ENCODE measurements around the gene PHACTR4. TPM values are rescaled to one million over a fixed set of nuclear protein-coding genes. Genes with fewer than 3 reads are reported as not detected.

Gene PHACTR4
- total and polyA plus RNA-seq, 2 of the 13 experiments (the other 11 are each of a cell fraction or from before 2014, with no cell fraction given): 13.9 to 17.1 TPM

DNA sequence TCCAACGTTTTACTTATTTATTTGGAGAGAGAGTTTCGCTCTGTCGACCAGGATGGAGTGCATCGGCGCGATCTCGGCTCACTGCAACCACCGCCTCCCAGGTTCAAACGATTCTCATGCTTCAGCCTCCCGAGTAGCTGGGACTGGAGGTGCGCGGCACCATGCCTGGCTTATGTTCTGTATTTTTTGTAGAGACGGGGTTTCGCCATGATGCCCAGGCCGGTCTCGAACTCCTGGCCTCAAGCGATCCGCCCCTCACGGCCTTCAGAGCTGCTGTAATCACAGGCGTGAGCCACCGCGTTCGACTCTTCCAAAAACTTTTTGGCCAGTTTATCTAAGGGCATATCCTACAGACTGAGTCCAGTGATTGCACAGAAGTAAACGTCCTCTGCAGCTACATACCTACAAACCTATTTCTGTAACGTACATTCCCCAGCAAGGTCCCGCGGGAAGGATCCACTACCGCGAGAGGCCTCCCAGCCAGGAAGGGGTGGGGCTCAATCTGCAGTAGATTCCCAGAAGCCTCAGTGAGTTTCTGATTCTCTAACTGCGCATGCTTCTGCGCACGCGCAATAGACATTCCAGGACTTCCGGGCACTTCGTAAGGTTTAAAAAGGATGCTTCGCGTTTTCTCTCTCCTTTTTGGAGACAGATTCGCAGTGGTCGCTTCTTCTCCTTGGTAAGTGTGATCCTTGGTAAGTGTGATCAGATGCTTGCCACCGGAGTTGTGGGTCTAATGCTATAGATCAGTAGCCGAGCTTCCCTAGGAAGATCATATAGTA lies 136.1 kb downstream of the PHACTR4 start, which contains the start of gene RCC1 (continued):
- TF ChIP-seq, protein P1, sequence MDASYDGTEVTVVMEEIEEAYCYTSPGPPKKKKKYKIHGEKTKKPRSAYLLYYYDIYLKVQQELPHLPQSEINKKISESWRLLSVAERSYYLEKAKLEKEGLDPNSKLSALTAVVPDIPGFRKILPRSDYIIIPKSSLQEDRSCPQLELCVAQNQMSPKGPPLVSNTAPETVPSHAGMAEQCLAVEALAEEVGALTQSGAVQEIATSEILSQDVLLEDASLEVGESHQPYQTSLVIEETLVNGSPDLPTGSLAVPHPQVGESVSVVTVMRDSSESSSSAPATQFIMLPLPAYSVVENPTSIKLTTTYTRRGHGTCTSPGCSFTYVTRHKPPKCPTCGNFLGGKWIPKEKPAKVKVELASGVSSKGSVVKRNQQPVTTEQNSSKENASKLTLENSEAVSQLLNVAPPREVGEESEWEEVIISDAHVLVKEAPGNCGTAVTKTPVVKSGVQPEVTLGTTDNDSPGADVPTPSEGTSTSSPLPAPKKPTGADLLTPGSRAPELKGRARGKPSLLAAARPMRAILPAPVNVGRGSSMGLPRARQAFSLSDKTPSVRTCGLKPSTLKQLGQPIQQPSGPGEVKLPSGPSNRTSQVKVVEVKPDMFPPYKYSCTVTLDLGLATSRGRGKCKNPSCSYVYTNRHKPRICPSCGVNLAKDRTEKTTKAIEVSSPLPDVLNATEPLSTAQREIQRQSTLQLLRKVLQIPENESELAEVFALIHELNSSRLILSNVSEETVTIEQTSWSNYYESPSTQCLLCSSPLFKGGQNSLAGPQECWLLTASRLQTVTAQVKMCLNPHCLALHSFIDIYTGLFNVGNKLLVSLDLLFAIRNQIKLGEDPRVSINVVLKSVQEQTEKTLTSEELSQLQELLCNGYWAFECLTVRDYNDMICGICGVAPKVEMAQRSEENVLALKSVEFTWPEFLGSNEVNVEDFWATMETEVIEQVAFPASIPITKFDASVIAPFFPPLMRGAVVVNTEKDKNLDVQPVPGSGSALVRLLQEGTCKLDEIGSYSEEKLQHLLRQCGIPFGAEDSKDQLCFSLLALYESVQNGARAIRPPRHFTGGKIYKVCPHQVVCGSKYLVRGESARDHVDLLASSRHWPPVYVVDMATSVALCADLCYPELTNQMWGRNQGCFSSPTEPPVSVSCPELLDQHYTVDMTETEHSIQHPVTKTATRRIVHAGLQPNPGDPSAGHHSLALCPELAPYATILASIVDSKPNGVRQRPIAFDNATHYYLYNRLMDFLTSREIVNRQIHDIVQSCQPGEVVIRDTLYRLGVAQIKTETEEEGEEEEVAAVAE (CRISPR knock-in tag; IDR thresholded peaks at IDR 0.05; ENCODE audit: borderline replicate concordance): peak; percentile 78; the same call in 1 of the 2 replicates
- TF ChIP-seq, protein P2, sequence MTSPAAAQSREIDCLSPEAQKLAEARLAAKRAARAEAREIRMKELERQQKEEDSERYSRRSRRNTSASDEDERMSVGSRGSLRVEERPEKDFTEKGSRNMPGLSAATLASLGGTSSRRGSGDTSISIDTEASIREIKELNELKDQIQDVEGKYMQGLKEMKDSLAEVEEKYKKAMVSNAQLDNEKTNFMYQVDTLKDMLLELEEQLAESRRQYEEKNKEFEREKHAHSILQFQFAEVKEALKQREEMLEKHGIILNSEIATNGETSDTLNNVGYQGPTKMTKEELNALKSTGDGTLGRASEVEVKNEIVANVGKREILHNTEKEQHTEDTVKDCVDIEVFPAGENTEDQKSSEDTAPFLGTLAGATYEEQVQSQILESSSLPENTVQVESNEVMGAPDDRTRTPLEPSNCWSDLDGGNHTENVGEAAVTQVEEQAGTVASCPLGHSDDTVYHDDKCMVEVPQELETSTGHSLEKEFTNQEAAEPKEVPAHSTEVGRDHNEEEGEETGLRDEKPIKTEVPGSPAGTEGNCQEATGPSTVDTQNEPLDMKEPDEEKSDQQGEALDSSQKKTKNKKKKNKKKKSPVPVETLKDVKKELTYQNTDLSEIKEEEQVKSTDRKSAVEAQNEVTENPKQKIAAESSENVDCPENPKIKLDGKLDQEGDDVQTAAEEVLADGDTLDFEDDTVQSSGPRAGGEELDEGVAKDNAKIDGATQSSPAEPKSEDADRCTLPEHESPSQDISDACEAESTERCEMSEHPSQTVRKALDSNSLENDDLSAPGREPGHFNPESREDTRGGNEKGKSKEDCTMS (CRISPR knock-in tag; conservative IDR thresholded peaks at IDR 0.05): no peak
- TF ChIP-seq ZNF282 (IDR thresholded peaks at IDR 0.05; ENCODE audit: partially characterized antibody) (no peak), ZNF160 (CRISPR knock-in tag; IDR thresholded peaks at IDR 0.05) (peak; percentile 19; the same call in 1 of the 2 replicates), RNF2 (conservative IDR thresholded peaks at IDR 0.05; ENCODE audit: low read depth) (no peak), ZNF12 (CRISPR knock-in tag; IDR thresholded peaks at IDR 0.05) (0 out of 2 replicates have a peak, but pooled peaks have one; percentile 32), HNF4G (IDR thresholded peaks at IDR 0.05; ENCODE audit: borderline replicate concordance, low read depth, low read length) (peak; percentile 16; the same call in 1 of the 2 replicates), HNF4G (CRISPR knock-in tag; IDR thresholded peaks at IDR 0.05; ENCODE audit: borderline replicate concordance, low read depth) (no peak), ETV6 (CRISPR knock-in tag; conservative IDR thresholded peaks at IDR 0.05) (peak; percentile 19; the same call in 1 of the 2 replicates), KDM6A (CRISPR knock-in tag; IDR thresholded peaks at IDR 0.05; ENCODE audit: low read depth) (no peak), RELA (CRISPR knock-in tag; IDR thresholded peaks at IDR 0.05) (no peak), SMC3 (IDR thresholded peaks at IDR 0.05; ENCODE audit: low read length) (no peak), CBX1 (IDR thresholded peaks at IDR 0.05; ENCODE audit: low read depth) (peak; percentile 23), ZNF75D (CRISPR knock-in tag; IDR thresholded peaks at IDR 0.05; ENCODE audit: borderline replicate concordance) (no peak), ATF7 (IDR thresholded peaks at IDR 0.05) (no peak), ATF7 (CRISPR knock-in tag; IDR thresholded peaks at IDR 0.05) (no peak), CENPT (CRISPR knock-in tag; IDR thresholded peaks at IDR 0.05; ENCODE audit: low read depth) (no peak), ZNF850 (CRISPR knock-in tag; conservative IDR thresholded peaks at IDR 0.05) (no peak), ZNF17 (CRISPR knock-in tag; IDR thresholded peaks at IDR 0.05) (no peak), ZNF550 (CRISPR knock-in tag; IDR thresholded peaks at IDR 0.05; ENCODE audit: borderline replicate concordance) (no peak)
- TF ChIP-seq, protein P3, sequence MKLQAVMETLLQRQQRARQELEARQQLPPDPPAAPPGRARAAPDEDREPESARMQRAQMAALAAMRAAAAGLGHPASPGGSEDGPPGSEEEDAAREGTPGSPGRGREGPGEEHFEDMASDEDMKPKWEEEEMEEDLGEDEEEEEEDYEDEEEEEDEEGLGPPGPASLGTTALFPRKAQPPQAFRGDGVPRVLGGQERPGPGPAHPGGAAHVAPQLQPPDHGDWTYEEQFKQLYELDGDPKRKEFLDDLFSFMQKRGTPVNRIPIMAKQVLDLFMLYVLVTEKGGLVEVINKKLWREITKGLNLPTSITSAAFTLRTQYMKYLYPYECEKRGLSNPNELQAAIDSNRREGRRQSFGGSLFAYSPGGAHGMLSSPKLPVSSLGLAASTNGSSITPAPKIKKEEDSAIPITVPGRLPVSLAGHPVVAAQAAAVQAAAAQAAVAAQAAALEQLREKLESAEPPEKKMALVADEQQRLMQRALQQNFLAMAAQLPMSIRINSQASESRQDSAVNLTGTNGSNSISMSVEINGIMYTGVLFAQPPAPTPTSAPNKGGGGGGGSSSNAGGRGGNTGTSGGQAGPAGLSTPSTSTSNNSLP (IDR thresholded peaks at IDR 0.05; ENCODE audit: low read depth, low read length): no peak
